OCI-LY1 (cell line): Measurements from ENCODE around the gene ARMC7.

Experiments
- EZH2 ChIP-seq: fragments of 200-600 bp; sonication (generic), shearing (Covaris generic); IDR thresholded peaks from 2 replicates; pipeline ENCODE4 v1.8.0; 2017; ENCODE audit warnings: borderline replicate concordance, mixed run types, mild to moderate bottlenecking, antibody characterized with exemption, low read length, moderate library complexity, mixed read lengths
- TF ChIP-seq, protein P1 (sequence below): fragments of 200-600 bp; sonication (generic), shearing (Covaris generic); IDR thresholded peaks from 2 replicates; pipeline ENCODE4 v1.5.1; 2017; ENCODE audit warnings: mild to moderate bottlenecking, antibody characterized with exemption, low read length, moderate library complexity, mixed read lengths

DNA sequence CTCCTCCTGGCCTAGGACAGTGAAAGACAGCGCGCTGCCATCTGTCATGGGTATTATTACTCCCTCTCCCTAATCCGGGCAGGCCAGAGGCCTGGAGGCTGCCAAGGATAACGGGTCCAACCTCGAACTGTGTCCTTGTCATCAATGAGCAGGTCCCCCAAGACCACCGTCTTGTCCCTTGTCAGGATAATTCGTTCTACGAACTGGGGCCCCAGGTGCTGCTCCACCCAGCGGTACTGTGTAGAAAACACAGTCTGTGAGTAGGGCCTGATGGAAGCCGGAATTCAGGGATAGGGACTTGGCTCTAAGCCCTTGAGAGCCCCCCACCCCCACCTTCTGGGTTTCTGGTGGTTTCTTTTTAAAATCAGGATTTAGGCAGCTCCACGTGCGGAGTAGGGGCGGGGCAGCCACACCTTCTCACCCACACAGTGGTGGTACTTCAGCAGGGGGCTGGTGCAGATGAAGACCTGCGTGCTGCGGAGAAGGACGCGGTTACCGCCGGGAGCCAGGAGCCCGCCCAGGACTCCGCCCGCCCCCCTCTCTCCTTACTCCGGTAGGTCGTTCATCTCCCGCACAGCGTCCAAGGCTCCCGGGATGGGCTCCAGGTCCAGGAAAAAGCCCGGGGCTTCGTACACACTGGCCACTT, 21.0 kb downstream of the ARMC7 start:
- TF ChIP-seq, protein P1, sequence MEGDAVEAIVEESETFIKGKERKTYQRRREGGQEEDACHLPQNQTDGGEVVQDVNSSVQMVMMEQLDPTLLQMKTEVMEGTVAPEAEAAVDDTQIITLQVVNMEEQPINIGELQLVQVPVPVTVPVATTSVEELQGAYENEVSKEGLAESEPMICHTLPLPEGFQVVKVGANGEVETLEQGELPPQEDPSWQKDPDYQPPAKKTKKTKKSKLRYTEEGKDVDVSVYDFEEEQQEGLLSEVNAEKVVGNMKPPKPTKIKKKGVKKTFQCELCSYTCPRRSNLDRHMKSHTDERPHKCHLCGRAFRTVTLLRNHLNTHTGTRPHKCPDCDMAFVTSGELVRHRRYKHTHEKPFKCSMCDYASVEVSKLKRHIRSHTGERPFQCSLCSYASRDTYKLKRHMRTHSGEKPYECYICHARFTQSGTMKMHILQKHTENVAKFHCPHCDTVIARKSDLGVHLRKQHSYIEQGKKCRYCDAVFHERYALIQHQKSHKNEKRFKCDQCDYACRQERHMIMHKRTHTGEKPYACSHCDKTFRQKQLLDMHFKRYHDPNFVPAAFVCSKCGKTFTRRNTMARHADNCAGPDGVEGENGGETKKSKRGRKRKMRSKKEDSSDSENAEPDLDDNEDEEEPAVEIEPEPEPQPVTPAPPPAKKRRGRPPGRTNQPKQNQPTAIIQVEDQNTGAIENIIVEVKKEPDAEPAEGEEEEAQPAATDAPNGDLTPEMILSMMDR: peak; percentile 74
- no peak for TF ChIP-seq EZH2
